Measurements from ENCODE around the gene DUS3L. TPM values are rescaled to one million over a fixed set of nuclear protein-coding genes. Genes with fewer than 3 reads are reported as not detected.

The DUS3L gene
- total RNA-seq, 4 donors from 2014 or later: 30.6 to 46.1 (median 37.1) TPM

- Histone ChIP-seq H3K4me3 (no peak overlapping the region), H3K4me1 (no peaks in the 10 kb centered on the region), H3K27ac (no peak overlapping the region), H3K27me3 (no peaks in the 10 kb centered on the region), H3K9me3 (no peaks in the 10 kb centered on the region), H3K36me3 (no peaks in the 10 kb centered on the region)
- intact Hi-C loops (cut with DNase I; ENCODE audit: low total_unique reads): no loop called here
- TF ChIP-seq POLR2A (IDR thresholded peaks at IDR 0.05) (no peak), CTCF (IDR thresholded peaks at IDR 0.05) (no peak)
- DNase-seq: no peak
These were observed 29.8 kb upstream of the DUS3L start for GRCh38 chr19:5820785-5821184.

DNA sequence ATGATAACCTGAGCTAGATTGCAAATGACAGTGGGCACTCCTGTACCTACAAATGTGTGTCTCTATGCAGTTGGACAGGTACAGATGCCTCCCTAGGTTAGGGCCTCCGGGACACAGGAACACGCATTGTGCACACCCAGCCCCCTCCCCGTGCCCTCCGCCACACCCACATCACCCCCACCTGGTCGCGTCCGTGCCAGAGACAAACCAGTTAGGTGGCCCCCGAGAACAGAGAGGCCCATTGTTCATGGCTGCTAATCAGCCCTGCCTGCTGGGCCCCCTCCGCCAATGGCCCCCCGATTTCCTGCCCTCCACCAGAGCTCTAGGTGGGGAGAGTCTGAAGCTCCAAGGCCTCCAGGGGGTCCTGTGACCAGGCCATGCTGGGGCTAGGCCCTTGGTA, 27.6 kb upstream of the DUS3L start:
- no peak for DNase-seq
- intact Hi-C loops (cut with DNase I; ENCODE audit: low total_unique reads): no loop called here
- H3K27me3 ChIP-seq: no peaks in the 10 kb centered on the region

DNA sequence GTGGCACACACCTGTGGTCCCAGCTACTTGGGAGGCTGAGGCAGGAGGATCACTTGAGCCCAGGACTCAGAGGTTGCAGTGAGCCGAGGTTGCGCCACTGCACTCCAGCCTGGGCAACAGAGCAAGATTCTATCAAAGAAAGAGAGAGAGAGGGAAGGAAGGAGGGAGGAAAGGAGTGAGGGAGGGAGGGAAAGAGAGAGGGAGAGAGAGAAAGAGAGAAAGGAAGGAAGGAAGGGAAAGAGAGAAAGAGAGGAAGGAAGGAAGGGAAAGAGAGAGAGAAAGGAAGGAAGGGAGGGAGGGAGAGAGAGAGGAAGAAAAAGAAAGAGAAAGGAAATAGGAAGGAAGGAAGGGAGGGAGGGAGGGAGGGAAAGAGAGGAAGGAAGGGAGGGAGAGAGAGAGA, 26.3 kb upstream of the DUS3L start:
- Histone ChIP-seq H3K4me3 (no peak overlapping the region), H3K27me3 (no peaks in the 10 kb centered on the region), H3K9me3 (no peaks in the 10 kb centered on the region), H3K36me3 (no peaks in the 10 kb centered on the region), H3K27ac (no peak overlapping the region), H3K4me1 (no peaks in the 10 kb centered on the region)
- TF ChIP-seq CTCF (IDR thresholded peaks at IDR 0.05) (no peak), POLR2A (IDR thresholded peaks at IDR 0.05) (no peak)
- DNase-seq: no peak
- intact Hi-C loops (cut with DNase I; ENCODE audit: low total_unique reads): no loop called here

More for the DNA sequence above, 27.6 kb upstream of the DUS3L start:
- no peak overlapping the region for H3K4me3 ChIP-seq
- no peak overlapping the region for H3K27ac ChIP-seq
- H3K4me1 ChIP-seq: no peaks in the 10 kb centered on the region
- TF ChIP-seq CTCF (IDR thresholded peaks at IDR 0.05) (no peak), POLR2A (IDR thresholded peaks at IDR 0.05) (no peak)
- H3K9me3 ChIP-seq: no peaks in the 10 kb centered on the region
- H3K36me3 ChIP-seq: no peaks in the 10 kb centered on the region

- no peak for DNase-seq
- TF ChIP-seq CTCF (IDR thresholded peaks at IDR 0.05) (no peak), POLR2A (IDR thresholded peaks at IDR 0.05) (no peak)
- intact Hi-C loops (cut with DNase I; ENCODE audit: low total_unique reads): no loop called here
- Histone ChIP-seq H3K27me3 (no peaks in the 10 kb centered on the region), H3K36me3 (no peaks in the 10 kb centered on the region), H3K27ac (no peak overlapping the region), H3K9me3 (no peaks in the 10 kb centered on the region), H3K4me1 (no peaks in the 10 kb centered on the region), H3K4me3 (no peak overlapping the region)
These were observed 23.9 kb upstream of the DUS3L start for GRCh38 chr19:5814852-5815246.

DNA sequence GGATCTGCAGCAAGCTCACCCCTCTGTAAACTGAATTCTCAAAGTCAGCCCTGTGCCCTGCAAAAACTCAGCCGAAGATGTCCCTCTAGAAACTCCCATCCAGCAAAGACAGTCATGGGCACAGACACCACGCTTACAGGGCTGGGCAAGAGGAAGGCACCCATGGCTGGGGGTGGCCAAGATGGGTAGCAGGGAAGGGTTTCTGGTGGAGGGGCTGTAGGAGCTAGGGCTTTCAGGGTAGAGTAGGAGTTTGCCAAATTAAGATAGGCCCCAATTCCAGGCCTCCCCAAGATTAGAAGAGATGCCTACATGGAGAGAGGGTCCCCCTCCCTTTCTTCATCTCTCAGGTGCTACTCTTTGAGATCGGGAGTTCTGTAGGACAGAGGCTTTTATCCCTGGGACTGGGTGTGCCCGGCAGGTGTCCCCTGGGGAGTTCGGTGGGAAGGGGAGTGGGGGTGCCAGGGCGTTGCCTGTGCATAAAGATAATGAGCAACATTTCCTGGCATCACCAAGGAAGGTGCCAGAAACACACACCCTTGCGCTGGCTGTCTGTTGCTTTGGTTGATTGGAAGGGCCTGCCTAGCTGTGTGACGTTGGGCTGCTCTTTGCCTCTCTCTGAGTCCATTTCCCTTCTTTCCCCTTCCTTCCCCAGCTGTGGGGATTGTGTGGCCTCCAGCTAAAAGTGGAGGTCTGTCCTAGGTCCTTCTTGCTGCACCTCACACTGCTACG, 23.3 kb upstream of the DUS3L start:
- Histone ChIP-seq H3K36me3 (no peaks in the 10 kb centered on the region), H3K4me3 (no peak overlapping the region), H3K27ac (no peak overlapping the region), H3K27me3 (no peaks in the 10 kb centered on the region), H3K4me1 (no peaks in the 10 kb centered on the region), H3K9me3 (no peaks in the 10 kb centered on the region)
- intact Hi-C loops (cut with DNase I; ENCODE audit: low total_unique reads): no loop called here
- DNase-seq: no peak
- TF ChIP-seq POLR2A (IDR thresholded peaks at IDR 0.05): no peak
- no peak for TF ChIP-seq CTCF (IDR thresholded peaks at IDR 0.05)
